Hepatocyte (in vitro differentiated cells): ENCODE results near the gene TRIM61.

Source experiments
- EZH2 ChIP-seq: fragments of 200-600 bp; sonication (generic); IDR thresholded peaks from 2 replicates; pipeline ENCODE4 v1.6.1; 2016; ENCODE audit warnings: antibody characterized with exemption, mild to moderate bottlenecking, borderline replicate concordance
- TF ChIP-seq, protein P1 (sequence below): fragments of 200-600 bp; sonication (generic); IDR thresholded peaks from 2 replicates; pipeline ENCODE4 v1.5.1; 2016; ENCODE audit warnings: antibody characterized with exemption, mild to moderate bottlenecking; ENCODE audit not compliant: poor library complexity

GRCh38 chr4:164924670-164925238 lies 52.7 kb downstream of the TRIM61 start:
- TF ChIP-seq, protein P1, sequence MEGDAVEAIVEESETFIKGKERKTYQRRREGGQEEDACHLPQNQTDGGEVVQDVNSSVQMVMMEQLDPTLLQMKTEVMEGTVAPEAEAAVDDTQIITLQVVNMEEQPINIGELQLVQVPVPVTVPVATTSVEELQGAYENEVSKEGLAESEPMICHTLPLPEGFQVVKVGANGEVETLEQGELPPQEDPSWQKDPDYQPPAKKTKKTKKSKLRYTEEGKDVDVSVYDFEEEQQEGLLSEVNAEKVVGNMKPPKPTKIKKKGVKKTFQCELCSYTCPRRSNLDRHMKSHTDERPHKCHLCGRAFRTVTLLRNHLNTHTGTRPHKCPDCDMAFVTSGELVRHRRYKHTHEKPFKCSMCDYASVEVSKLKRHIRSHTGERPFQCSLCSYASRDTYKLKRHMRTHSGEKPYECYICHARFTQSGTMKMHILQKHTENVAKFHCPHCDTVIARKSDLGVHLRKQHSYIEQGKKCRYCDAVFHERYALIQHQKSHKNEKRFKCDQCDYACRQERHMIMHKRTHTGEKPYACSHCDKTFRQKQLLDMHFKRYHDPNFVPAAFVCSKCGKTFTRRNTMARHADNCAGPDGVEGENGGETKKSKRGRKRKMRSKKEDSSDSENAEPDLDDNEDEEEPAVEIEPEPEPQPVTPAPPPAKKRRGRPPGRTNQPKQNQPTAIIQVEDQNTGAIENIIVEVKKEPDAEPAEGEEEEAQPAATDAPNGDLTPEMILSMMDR, result no peak
- TF ChIP-seq EZH2, result no peak
